Ureter (tissue), 1 donor: ENCODE results near the gene LRRIQ4. TPM values are rescaled to one million over a fixed set of nuclear protein-coding genes. Genes with fewer than 3 reads are reported as not detected.

Source experiments
- DNase-seq: peaks from one replicate; pipeline ENCODE4 v3.0.0-alpha.2; 2020; ENCODE audit warnings: low spot score
- total RNA-seq: library from RNA; stranded (reverse); gene quantifications from one replicate; pipeline ENCODE4 v1.2.4, GENCODE V29; 2023
- donor health status: DM: yes; HTN: yes; CAD: no.

Gene LRRIQ4
- not detected for total RNA-seq

DNA sequence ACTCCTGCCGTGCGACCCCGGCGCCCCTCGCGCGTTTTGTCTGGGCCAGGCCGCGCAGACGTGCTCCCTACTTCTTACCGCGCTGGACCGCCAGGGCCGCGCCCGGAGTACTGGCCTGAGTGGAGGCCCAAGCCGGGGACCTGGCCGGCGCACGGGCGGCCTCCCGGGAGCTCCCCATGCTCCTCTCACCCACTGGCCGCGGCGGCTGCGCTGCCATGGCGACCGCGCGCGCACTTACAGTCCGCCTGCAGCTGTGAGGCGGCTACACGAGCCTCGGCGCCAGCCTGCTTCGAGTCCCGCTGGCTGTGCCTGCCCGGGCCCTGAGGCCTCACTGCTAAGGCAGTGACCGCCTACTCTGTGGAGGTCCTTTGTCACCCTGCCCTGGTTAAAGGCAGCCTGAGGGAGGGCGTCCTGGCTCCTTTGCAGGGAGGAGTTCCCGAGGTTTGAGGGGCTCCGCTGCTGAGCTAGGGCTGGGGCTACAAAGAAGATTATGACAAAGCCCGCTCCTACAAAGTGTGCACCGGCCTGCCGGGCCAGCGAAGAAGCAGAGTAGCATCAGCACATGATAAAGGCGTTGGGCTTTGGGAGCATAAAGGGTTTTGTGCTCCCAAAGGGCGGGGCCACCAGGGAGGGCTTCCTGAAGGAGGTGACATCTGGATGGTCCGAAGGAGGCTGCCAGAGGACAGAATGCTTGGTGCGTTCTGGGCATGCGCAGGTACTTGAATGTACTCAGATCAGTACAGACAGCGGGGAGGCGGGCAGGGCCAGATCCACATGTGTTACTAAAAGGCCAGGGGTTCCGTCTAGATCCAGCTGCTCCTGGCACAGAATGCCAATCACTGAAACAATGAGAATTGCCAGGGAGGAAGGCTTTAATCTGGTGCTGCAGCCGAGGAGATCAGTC, at the start of gene LRRIQ4, which contains the start of gene LRRC34:
Gene LRRIQ4, plus strand, starts transcription at position 539 of the 904 bp plus-strand sequence. CDS start 9,052 bp downstream, outside the sequence.
Gene LRRC34, minus strand, starts transcription at position 573 of the 904 bp plus-strand sequence. Its CDS starts 356 bp downstream, at position 217.
- DNase-seq, result peak; percentile 73

- DNase-seq, result peak; percentile 81
Measured at GRCh38 chr3:169764312-169764881, 48.3 kb upstream of the LRRIQ4 start.

GRCh38 chr3:169764882-169765612, 47.6 kb upstream of the LRRIQ4 start, which contains the start of gene TERC:
TSS of gene TERC (minus strand) at chr3:169765060.
- DNase-seq, result peak; percentile 97

- peak; percentile 63 for DNase-seq
Measured at GRCh38 chr3:169769287-169770181, 43.1 kb upstream of the LRRIQ4 start, which contains the start of gene ACTRT3. TSS of gene ACTRT3 (minus strand) at chr3:169769561. CDS start at chr3:169769520, 41 bp downstream.

- peak; percentile 64 for DNase-seq
Measured at GRCh38 chr3:169771497-169772304, 41.0 kb upstream of the LRRIQ4 start.

DNA sequence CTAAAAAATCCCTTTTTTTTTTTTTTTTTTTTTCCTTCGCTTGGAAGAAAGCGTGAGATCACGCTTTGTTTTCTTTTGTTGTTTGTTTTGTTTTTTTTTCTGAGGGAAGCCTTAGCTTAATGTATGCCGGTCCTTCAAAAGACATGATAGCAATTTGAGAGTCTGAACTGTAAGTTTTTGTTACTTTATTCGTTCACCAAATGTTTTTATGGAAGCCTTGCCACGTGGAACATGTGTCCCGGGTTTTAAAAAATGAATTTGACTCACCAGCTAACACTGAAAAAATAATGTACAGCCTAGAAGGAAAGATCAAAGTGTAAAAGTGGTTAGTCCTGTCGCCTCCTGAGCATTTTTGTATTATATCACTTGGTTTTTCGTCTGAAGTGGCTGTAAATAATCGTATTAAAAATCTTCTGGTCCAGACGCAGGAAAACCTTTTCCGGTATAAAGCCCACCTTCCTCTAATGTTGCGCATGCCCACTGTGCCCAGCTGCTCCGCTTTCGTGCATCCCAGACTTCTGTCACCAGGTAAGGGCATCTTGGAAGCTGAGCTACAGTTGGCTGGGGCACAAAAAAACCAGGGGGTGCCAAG, 40.3 kb upstream of the LRRIQ4 start:
- DNase-seq, result peak; percentile 84

- peak; percentile 95 for DNase-seq
Measured at GRCh38 chr3:169772897-169773816, 39.5 kb upstream of the LRRIQ4 start, which contains the start of gene MYNN. TSS of gene MYNN (plus strand) at chr3:169773396. CDS start at chr3:169774296, 900 bp downstream.

DNA sequence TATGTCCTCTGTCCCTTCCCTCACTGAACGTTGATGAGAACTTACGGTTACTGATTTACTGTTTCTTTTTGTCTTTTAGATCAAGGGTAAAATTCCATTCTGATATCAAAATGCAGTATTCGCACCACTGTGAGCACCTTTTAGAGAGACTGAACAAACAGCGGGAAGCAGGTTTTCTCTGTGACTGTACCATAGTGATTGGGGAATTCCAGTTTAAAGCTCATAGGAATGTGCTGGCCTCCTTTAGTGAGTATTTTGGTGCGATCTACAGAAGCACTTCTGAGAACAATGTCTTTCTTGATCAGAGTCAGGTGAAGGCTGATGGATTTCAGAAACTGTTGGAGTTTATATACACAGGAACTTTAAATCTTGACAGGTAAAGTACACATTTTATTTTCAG, 38.5 kb upstream of the LRRIQ4 start:
- DNase-seq, result no peak

DNA sequence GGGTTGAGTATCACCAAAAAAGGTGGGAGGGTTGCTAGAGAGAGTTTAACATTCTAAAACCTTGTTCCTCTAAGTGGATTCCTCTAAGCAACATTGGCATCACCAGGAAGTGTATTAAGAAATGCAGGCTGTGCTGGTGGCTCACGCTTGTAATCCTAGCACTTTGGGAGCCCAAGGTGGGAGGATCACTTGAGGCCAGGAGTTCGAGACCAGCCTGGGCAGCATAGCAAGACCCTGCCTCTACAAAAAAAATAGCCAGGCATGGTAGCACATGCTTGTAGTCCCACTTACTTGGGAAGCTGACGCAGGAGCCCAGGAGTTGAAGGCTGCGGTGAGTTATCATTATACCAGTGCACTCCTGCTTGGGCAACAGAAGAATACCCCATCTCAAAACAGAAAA, 34.8 kb upstream of the LRRIQ4 start:
- DNase-seq, result no peak

- DNase-seq, result no peak
Measured at GRCh38 chr3:169780742-169781141, 31.9 kb upstream of the LRRIQ4 start.

GRCh38 chr3:169781209-169781855, 31.3 kb upstream of the LRRIQ4 start:
- DNase-seq, result no peak

GRCh38 chr3:169787120-169787519, 25.6 kb upstream of the LRRIQ4 start:
- DNase-seq, result no peak

- DNase-seq, result no peak
Measured at GRCh38 chr3:169787791-169788190, 24.9 kb upstream of the LRRIQ4 start.

- no peak for DNase-seq
Measured at GRCh38 chr3:169790219-169790618, 22.5 kb upstream of the LRRIQ4 start.

- no peak for DNase-seq
Measured at GRCh38 chr3:169790687-169791429, 21.8 kb upstream of the LRRIQ4 start.

DNA sequence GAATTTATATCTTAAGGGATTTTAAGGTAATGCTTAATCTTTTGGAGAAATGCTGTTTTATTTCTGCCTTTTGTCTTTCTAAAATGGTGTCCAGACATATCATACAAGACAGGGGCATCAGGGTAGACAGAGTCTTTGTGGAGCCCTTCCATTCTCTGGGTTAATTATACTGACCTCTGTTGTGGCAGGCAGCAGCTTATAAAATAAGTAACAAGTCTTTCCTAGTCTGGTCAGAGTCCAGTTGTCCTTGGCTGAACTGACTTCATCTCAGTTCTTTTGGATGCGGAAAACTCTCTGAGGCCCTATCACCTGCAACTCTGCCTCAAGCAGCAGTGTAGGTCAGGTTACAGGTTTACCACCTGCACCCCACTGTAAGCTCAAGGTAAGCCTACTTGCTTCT, 20.3 kb upstream of the LRRIQ4 start:
- DNase-seq, result no peak

DNA sequence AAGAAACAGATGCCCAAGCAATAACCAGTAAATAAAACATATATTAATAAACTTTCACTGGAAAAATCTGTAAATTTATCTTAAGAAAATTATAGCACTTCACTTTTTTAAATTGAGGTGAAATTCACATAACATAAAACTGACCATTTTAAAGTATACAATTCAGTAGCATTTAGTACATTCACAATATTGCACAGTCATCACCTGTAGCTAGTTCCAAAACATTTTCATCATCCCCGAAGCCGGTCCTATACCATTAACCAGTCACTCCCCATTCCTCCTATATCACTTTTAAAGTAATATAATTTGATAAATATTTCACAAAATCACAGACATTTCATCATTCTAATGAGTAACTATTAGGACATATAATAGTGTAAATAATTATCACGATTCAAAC, 8.0 kb upstream of the LRRIQ4 start:
- no peak for DNase-seq
